Smooth muscle cell (in vitro differentiated cells): ENCODE measurements around the gene HRK. TPM values are rescaled to one million over a fixed set of nuclear protein-coding genes. Genes with fewer than 3 reads are reported as not detected.

Source experiments
- DNase-seq: peaks from one replicate; lab custom pipeline; 2025; ENCODE audit not compliant: unreplicated experiment; lab: John Stamatoyannopoulos, UW
- H2AFZ ChIP-seq: fragments of 200-600 bp; sonication (generic); 2 replicates; pipeline ENCODE4 v1.6.0; 2016; ENCODE audit warnings: antibody characterized with exemption, low read depth, mild to moderate bottlenecking
- H3F3A ChIP-seq: fragments of 200-600 bp; sonication (generic); 2 replicates; pipeline ENCODE4 v1.6.0; 2017; ENCODE audit warnings: antibody characterized with exemption, low read depth
- H3K27ac ChIP-seq: fragments of 200-600 bp; sonication (generic); 2 replicates; pipeline ENCODE4 v1.5.1; 2016; ENCODE audit warnings: low read depth, mild to moderate bottlenecking
- H3K27me3 ChIP-seq: fragments of 200-600 bp; sonication (generic); 2 replicates; pipeline ENCODE4 v1.6.1; 2016; ENCODE audit warnings: low read depth, mild to moderate bottlenecking
- H3K36me3 ChIP-seq: fragments of 200-600 bp; sonication (generic); 2 replicates; pipeline ENCODE4 v1.5.1; 2016; ENCODE audit warnings: low read depth
- H3K4me1 ChIP-seq: fragments of 200-600 bp; sonication (generic); 2 replicates; pipeline ENCODE4 v1.5.1; 2016; ENCODE audit warnings: low read depth
- H3K4me2 ChIP-seq: fragments of 200-600 bp; sonication (generic); 2 replicates; pipeline ENCODE4 v1.6.0; 2016; ENCODE audit warnings: mild to moderate bottlenecking
- H3K4me3 ChIP-seq: fragments of 200-600 bp; sonication (generic); 2 replicates; pipeline ENCODE4 v1.5.1; 2016; ENCODE audit warnings: mild to moderate bottlenecking
- H3K79me2 ChIP-seq: fragments of 200-600 bp; sonication (generic); 2 replicates; pipeline ENCODE4 v1.6.0; 2016; ENCODE audit warnings: low read depth, mild to moderate bottlenecking
- H3K9ac ChIP-seq: fragments of 200-600 bp; sonication (generic); 2 replicates; pipeline ENCODE4 v1.6.0; 2016; ENCODE audit warnings: low read depth
- H3K9me3 ChIP-seq: fragments of 200-600 bp; sonication (generic); replicated peaks from 2 replicates; pipeline ENCODE4 v1.5.1; 2016; ENCODE audit warnings: low read depth
- H4K20me1 ChIP-seq: fragments of 200-600 bp; sonication (generic); 2 replicates; pipeline ENCODE4 v1.6.0; 2016; ENCODE audit warnings: low read depth
- CTCF ChIP-seq: fragments of 200-600 bp; sonication (generic); IDR thresholded peaks from 2 replicates; pipeline ENCODE4 v1.5.1; 2017; ENCODE audit warnings: borderline replicate concordance, mild to moderate bottlenecking, antibody characterized with exemption; ENCODE audit not compliant: insufficient read depth, poor library complexity, severe bottlenecking
- WGBS: methylation state at CpG from one replicate; pipeline ENCODE4 v1.1.7; 2016; ENCODE audit warnings: low lambda C conversion rate; 5-methylcytosine and 5-hydroxymethylcytosine counted together
- polyA plus RNA-seq: library from polyadenylated mRNA; unstranded; fragments of >200 nt; fragmentation: Nextera tagmentation; extraction: Ambion mirVana; gene quantifications from 2 replicates; pipeline ENCODE4 v1.2.1, GENCODE V29; 2016
- total RNA-seq: library from RNA; depleted of rRNA; stranded (reverse); fragments of >200 nt; gene quantifications from 2 replicates; pipeline ENCODE4 v1.2.3, GENCODE V29; 2014

HRK gene
- total RNA-seq (0.04 TPM in 1 of 2 replicates, not detected in the other), polyA plus RNA-seq (not detected in 2 replicates)

GRCh38 chr12:116881325-116881876, at the start of gene HRK:
TSS of gene HRK (minus strand) at chr12:116881441. CDS start at chr12:116881307, 134 bp downstream.
- no peak within 1 kb of the TSS for H2AFZ ChIP-seq
- no peak for TF ChIP-seq CTCF

GRCh38 chr12:116929885-116930284, 48.6 kb upstream of the HRK start:
- Histone ChIP-seq H3K27me3 (no peaks in the 10 kb centered on the region), H3K9me3 (no peaks in the 10 kb centered on the region), H3K4me1 (no peaks in the 10 kb centered on the region), H2AFZ (no peak overlapping the region), H3K4me2 (no peak overlapping the region), H3F3A (peaks cover 5% of the 10 kb centered on the region), H3K4me3 (no peak overlapping the region), H4K20me1 (peaks cover 100% of the 10 kb centered on the region), H3K27ac (no peak overlapping the region), H3K79me2 (peaks cover 30% of the 10 kb centered on the region), H3K9ac (no peak overlapping the region), H3K36me3 (peaks cover 4% of the 10 kb centered on the region)
- no peak for DNase-seq
- TF ChIP-seq CTCF: no peak

More at GRCh38 chr12:116881325-116881876, at the start of gene HRK:
- Histone ChIP-seq H3K4me3 (peak within 1 kb of the TSS; percentile 35), H3K36me3 (no peaks in the 10 kb centered on the region), H3F3A (no peaks in the 10 kb centered on the region), H3K9me3 (no peaks in the 10 kb centered on the region), H3K4me1 (peaks cover 27% of the 10 kb centered on the region), H3K4me2 (peak within 1 kb of the TSS; percentile 76), H3K79me2 (no peaks in the 10 kb centered on the region), H4K20me1 (no peaks in the 10 kb centered on the region), H3K9ac (no peak within 1 kb of the TSS), H3K27me3 (peaks cover 87% of the 10 kb centered on the region), H3K27ac (no peak within 1 kb of the TSS)
- no peak for DNase-seq
- WGBS: 1% methylated on average over 43 of the region's 49 CpGs

GRCh38 chr12:116928504-116928903, 47.3 kb upstream of the HRK start:
- Histone ChIP-seq H3K4me1 (peaks cover 6% of the 10 kb centered on the region), H3K27me3 (no peaks in the 10 kb centered on the region), H4K20me1 (peaks cover 100% of the 10 kb centered on the region), H3K27ac (no peak overlapping the region), H3K36me3 (peaks cover 4% of the 10 kb centered on the region), H3K9ac (no peak overlapping the region), H3K4me3 (no peak overlapping the region), H3K4me2 (no peak overlapping the region), H3K79me2 (peaks cover 44% of the 10 kb centered on the region), H3F3A (peaks cover 5% of the 10 kb centered on the region), H3K9me3 (no peaks in the 10 kb centered on the region), H2AFZ (no peak overlapping the region)
- 92% methylated on average over 5 of the region's 5 CpGs for WGBS
- DNase-seq: no peak
- no peak for TF ChIP-seq CTCF
